Measurements from ENCODE around the gene FBLIM1.

Gene FBLIM1

DNA sequence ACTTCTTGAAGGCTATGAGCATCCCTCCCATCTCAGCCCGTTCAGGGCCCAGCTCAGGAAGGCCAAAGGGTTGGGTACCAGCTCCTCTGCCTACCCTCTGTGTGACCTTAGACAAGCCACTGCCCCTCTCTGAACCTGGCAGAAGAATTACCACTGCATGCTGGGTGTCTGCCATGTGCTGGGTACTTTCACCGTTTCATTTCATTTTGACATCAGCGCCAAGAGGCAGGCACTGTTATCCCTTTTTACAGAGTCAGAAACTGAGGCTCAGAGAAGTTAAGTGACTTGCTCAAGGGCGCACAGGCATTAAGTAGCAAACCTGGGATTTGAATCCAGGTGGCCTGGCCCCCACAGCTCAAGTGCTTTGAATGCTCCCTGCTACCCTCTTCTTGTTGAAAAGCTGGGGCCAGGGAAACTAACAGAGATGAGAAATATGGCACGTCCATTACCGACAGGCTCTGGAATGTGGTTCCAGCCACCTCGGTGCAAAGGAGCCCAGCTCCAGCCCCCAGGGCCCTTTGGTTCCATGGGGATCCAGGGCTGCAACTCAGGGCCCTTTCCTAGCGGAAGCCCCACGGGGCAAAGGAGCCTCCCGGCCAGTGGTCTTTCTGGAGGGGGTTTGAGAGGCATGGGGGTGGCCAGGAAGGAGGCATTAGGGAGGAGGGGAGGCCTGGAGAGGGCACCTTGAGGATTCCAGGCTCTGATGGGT, 9.8 kb upstream of the FBLIM1 start:
- no peak for DNase-seq

- DNase-seq: no peak
Measured at GRCh38 chr1:15749399-15750291, 8.9 kb upstream of the FBLIM1 start.

GRCh38 chr1:15750924-15751323, 7.7 kb upstream of the FBLIM1 start:
- no peak for DNase-seq

DNA sequence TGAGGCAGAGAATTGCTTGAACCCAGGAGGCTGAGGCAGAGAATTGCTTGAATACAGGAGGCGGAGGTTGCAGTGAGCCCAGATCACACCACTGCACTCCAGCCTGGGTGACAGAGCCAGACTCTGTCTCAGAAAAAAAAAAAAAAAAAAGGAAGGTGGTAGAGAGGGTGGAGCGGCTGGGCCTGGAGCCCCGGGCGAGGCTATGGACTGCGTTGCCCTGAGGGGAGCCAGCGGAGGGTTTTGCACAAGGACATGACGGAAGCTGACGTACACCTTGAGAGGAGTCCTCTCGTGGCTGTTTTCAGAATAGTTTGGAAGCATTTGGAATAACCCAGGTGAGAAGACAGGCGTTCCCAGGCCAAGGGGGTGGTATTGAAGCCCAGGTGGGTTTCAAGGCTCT, 6.9 kb upstream of the FBLIM1 start:
- DNase-seq: no peak

GRCh38 chr1:15753776-15754175, 4.8 kb upstream of the FBLIM1 start:
- DNase-seq: no peak

DNA sequence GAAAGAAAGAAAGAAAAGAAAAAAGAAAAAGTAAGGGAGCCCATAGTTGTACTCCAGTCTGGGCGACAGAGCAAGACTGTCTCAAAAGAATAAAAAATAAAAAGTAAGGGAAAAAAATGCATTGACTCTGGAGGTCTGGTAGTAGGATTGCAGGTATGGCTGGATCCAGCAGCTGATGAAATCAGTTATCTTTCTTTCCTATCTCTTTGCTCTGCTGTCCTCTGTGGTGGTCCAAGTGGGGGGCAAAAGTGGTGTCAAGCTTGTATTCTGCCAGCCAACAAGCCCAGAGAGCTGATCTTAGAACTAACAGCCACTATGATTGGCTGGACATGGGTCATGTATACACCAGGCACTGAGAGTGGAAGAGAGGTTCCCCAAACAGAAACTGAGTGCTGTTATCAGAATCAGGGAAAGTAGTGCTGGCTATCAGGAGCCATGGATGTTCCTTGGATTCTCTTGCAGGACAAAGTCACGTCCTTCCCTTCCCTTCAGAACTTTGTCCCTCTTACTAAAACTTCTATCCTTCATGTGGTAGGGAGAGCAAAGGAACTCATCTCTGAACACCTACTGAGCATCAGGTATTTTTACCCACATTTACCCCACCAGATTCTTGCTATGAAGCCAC, 3.5 kb upstream of the FBLIM1 start:
- DNase-seq: no peak

DNA sequence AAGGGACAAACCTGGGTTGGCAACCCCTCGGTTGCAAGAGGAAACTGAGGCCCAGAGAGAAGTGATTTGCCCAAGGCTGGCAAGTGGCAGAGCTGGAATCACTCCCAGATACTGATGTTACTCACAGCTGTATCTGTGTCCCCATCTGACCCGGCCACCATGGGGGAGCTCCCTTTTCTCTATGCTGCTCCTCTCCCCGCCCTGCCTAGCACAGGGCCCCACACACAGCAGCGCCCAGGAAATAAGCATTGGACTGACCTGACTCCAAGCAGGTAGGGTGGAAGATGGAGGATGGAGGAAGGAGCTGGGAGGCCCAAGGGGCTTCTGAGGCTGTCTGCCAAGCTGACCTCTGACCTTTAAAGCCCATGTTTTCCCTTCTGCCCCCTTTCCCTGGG, 3.0 kb upstream of the FBLIM1 start:
- no peak for DNase-seq

DNA sequence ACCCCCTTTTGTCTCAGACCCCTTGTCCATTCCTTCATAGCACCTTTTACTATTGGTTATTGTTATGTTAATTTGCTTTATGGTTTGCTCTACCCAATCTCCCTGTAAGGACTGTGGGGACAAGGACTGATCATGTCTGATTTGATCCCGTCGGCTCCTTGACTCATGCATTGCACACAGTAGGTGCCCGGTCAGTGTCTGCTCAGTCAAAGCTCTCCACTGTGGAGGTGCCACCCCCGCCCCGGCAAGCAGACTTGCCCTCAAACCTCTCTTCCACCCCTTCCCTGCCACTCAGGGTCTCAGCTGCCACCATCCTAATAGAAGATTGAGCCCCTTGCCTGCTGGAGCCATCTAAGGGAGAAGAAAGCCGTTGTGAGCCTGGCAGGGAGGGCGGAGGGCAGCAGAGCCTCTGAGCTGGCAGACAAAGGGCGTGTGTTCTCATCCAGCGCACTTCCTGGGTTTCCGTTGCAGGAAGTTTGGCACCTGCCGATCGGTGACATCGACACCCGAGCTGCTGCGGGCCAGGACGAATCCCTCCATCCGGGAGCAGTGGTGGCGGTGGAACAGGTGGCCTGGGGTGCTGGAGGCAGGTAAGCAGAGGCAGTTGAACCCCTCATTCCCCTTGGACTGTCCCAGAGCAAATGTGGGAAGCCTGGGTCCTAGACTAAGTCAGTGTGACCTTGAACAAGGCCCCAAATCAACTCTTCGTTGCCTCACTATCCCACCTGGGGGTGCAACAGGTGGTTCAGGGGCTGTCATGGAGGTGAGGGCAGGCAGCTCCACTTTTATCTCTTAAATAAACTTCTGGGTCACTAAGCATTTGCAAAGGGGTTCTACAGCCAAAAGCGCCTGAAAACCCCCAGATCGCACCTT, 2.2 kb upstream of the FBLIM1 start:
- DNase-seq: no peak

DNA sequence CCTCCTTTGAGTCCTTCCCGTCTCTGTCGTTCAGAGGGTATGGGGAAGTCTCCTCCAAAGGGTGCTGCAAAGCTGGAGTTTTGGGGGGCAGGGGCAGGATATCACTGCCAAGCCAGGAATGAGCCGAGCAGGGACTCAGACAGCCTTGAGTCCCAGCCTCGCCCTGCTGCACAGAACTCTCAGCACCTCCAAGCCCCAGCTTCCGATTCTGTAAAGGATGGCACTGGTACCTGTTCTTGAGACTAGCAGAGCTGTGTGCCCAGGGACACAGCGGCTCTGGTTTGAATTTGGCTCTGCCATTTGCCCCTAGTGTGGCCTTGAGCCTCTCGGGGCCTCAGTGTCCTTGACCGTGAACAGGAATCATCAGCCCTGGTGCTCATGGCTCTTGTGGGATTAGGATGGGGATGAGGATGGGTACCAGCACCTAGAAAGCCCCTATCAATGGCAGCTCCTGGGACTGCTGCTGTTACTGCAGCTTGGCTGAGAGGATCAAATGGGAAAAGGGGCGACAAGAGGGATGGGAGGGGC, 1.5 kb upstream of the FBLIM1 start:
- no peak for DNase-seq

DNA sequence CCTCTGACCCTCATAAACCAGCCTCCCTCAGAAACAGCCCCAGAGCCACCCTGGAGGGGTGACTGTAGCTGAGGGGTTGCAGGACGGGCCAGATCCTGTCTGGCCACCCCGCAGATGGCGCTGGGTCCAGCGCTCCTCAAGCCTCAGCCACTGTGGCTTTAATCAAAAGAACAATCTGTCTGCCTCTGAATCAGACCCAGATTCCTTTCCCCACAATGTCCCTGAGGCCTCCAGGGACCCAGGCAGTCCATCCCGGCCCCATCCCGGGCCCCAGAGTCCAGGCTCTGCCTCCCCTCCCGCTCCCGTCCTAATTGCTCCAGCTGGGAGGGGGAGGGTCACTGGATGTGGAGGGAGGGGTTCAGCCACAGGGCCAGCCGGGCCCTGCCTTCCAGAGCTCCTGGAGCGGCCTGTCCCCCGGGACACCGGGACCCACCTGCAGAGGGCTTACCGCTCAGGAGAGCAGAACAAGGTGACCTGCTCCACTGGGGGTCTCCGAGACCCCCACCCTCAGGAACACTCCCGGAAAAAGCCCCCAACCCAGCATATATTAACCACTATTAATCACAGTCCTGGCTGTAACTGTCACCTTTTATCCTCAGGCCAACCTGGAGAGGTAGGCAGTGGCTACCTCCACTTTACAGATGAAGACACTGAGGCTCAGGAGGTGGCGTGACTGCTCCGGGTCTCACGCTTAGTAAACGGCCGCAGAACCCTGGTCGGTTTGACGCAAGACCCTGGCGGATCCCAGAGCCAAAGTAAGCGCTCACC, 836 bp upstream of the FBLIM1 start:
- DNase-seq: no peak

GRCh38 chr1:15758953-15759661, 512 bp downstream of the FBLIM1 start:
- DNase-seq: no peak

- no peak for DNase-seq
Measured at GRCh38 chr1:15760520-15761211, 2.1 kb downstream of the FBLIM1 start.

DNA sequence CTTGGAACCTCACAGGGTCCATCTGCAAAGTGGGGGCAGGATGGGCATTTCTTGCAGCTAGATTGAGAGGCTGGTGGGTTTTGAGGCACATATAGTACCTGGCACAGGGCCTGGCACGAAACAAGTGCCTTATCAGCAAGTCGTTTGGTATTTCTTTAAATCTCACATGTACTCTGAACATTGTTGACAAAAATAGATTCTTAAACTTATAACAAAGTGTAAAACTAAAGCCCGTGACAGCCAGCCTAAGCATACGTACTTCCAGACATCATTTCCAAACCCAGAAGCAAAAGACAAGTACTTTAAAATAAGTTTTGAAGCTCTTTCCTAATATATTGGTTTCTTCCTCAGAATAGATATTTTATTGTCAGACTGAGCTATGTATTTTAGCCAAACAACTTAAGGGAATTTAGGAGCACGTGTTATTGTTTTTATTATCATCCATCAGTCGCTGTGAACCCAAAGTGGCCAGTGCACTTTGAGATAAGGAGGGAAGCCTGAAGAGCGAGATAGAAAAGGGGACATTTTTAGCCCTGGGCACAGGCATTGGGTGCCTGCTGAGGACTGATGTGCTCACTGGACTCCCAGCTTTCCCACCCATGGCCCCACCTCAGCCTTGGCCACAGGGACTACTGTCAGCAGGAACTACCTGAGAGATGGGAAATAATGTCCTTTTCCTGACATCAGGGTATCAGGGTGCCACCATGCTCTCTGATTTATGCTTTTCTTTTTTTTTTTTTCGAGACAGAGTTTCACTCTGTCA, 3.0 kb downstream of the FBLIM1 start:
- no peak for DNase-seq

GRCh38 chr1:15762546-15762945, 4.0 kb downstream of the FBLIM1 start:
- no peak for DNase-seq

GRCh38 chr1:15764269-15764764, 5.7 kb downstream of the FBLIM1 start:
- no peak for DNase-seq

DNA sequence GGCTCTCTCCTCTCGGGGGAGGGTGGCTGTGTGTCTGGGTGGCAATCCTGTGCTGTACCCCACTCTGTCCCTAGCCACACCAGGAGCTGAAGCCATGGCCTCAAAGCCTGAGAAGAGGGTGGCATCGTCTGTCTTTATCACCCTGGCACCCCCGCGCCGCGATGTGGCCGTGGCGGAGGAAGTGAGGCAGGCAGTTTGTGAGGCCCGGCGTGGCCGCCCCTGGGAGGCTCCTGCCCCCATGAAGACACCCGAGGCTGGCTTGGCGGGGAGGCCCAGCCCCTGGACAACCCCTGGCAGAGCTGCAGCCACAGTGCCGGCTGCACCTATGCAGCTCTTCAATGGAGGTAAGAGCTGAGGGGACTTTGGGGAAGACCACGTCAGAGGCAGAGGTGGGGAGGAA, 6.3 kb downstream of the FBLIM1 start:
- DNase-seq: no peak

GRCh38 chr1:15765495-15766194, 7.0 kb downstream of the FBLIM1 start:
- no peak for DNase-seq

GRCh38 chr1:15767941-15768340, 9.3 kb downstream of the FBLIM1 start:
- no peak for DNase-seq

DNA sequence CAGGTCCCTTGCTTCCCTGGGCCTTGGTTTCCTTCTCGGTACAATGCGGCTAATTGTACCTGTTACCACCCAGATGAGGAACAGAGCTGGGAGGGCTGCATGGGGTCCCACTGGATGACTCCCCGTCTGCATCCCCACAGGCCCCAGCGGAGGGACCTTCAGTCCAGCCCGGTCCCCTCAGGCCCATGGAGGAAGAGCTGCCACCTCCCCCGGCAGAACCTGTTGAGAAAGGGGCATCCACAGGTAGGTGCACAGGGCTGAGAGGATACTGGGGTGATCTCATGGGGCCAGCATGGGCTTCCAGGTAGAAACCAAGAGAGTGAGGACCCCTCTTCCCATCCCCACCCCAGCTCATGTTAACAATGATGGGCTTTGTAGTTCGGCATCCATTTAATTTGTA, 9.8 kb downstream of the FBLIM1 start:
- no peak for DNase-seq
